HEK293 (cell line): Measurements from ENCODE around the gene C12orf57.
A peak's percentile ranks its signal among the peaks of the same experiment; 100 is the strongest.

Experiments used
- CTCF ChIA-PET: fragments of 350-600 bp; formaldehyde crosslinking; extraction: SDS; loops from one replicate; lab custom pipeline; 2021; ENCODE audit warnings: antibody characterized with exemption; lab: Yijun Ruan, JAX
- POLR2A ChIA-PET: fragments of 300-600 bp; formaldehyde crosslinking; extraction: SDS; loops from one replicate; lab custom pipeline; 2020; ENCODE audit warnings: antibody characterized with exemption, inconsistent platforms; lab: Yijun Ruan, JAX
- H3K27ac ChIP-seq: fragments of 200-500 bp; sonication (Bioruptor generic); 2 replicates; pipeline ENCODE4 v1.5.1; 2014; ENCODE audit warnings: low read depth, low read length, control low read depth, inconsistent platforms; ENCODE audit errors: extremely low read depth
- H3K36me3 ChIP-seq, 2 experiments: fragments of 200-500 bp in 1 of 2; sonication (Bioruptor generic) in 1 of 2; 1 replicate in 1 of 2; 2 replicates in 1 of 2; pipeline ENCODE4 v1.5.1; 2014 to 2017; ENCODE audit warnings: inconsistent platforms in 2 of 2, low read length in 2 of 2; ENCODE audit not compliant: control insufficient read depth in 2 of 2, insufficient read depth in 1 of 2
- H3K4me1 ChIP-seq: fragments of 200-500 bp; sonication (Bioruptor generic); 2 replicates; pipeline ENCODE4 v1.5.1; 2014; ENCODE audit warnings: mild to moderate bottlenecking, low read length, inconsistent platforms; ENCODE audit not compliant: control insufficient read depth, insufficient read depth
- H3K4me3 ChIP-seq: 2 replicates; pipeline ENCODE4 v1.5.1; 2011; ENCODE audit warnings: low read depth, mild to moderate bottlenecking, control low read depth, low read length, moderate library complexity
- H3K9me3 ChIP-seq: fragments of 200-500 bp; sonication (Bioruptor generic); 2 replicates; pipeline ENCODE4 v1.5.1; 2014; ENCODE audit warnings: low read depth, low read length, inconsistent platforms; ENCODE audit not compliant: control insufficient read depth, insufficient read depth
- EGR2 ChIP-seq: fragments of 450-650 bp; formaldehyde crosslinking; IDR thresholded peaks from 2 replicates; pipeline ENCODE4 v1.5.1; 2016; ENCODE audit warnings: low read depth, missing biosample characterization, missing genetic modification characterization
- KLF16 ChIP-seq: fragments of 450-650 bp; formaldehyde crosslinking; IDR thresholded peaks from 2 replicates; pipeline ENCODE4 v1.5.1; 2017; ENCODE audit warnings: missing biosample characterization, missing genetic modification characterization
- MEIS1 ChIP-seq: sonication (generic); formaldehyde crosslinking; IDR thresholded peaks from 2 replicates; pipeline ENCODE4 v1.8.1; 2022; ENCODE audit warnings: missing genetic modification reagents, mild to moderate bottlenecking, borderline replicate concordance
- ZEB2 ChIP-seq: fragments of 450-650 bp; formaldehyde crosslinking; IDR thresholded peaks from 2 replicates; pipeline ENCODE4 v1.5.1; 2016; ENCODE audit warnings: missing biosample characterization, missing genetic modification characterization
- ZNF157 ChIP-seq: fragments of 450-650 bp; formaldehyde crosslinking; IDR thresholded peaks from 2 replicates; pipeline ENCODE4 v1.5.1; 2016; ENCODE audit warnings: missing biosample characterization, missing genetic modification characterization
- ZNF184 ChIP-seq: fragments of 450-650 bp; IDR thresholded peaks from 2 replicates; pipeline ENCODE4 v1.5.1; 2018; ENCODE audit warnings: missing biosample characterization, mild to moderate bottlenecking, missing genetic modification characterization
- ZNF223 ChIP-seq: fragments of 450-650 bp; formaldehyde crosslinking; IDR thresholded peaks from 2 replicates; pipeline ENCODE4 v1.5.1; 2016; ENCODE audit warnings: missing biosample characterization, missing genetic modification characterization
- ZNF37A ChIP-seq: fragments of 450-650 bp; IDR thresholded peaks from 2 replicates; pipeline ENCODE4 v1.5.1; 2018; ENCODE audit warnings: missing biosample characterization, missing genetic modification characterization
- ZNF404 ChIP-seq: fragments of 450-650 bp; formaldehyde crosslinking; IDR thresholded peaks from 2 replicates; pipeline ENCODE4 v1.5.1; 2017; ENCODE audit warnings: missing biosample characterization, missing genetic modification characterization
- ZNF433 ChIP-seq: fragments of 450-650 bp; formaldehyde crosslinking; IDR thresholded peaks from 2 replicates; pipeline ENCODE4 v1.5.1; 2016; ENCODE audit warnings: missing biosample characterization, missing genetic modification characterization, low read depth
- ZNF514 ChIP-seq: fragments of 450-650 bp; formaldehyde crosslinking; IDR thresholded peaks from 2 replicates; pipeline ENCODE4 v1.5.1; 2016; ENCODE audit warnings: missing biosample characterization, missing genetic modification characterization
- ZNF544 ChIP-seq: fragments of 450-650 bp; formaldehyde crosslinking; IDR thresholded peaks from 2 replicates; pipeline ENCODE4 v1.5.0; 2017; ENCODE audit warnings: missing biosample characterization, missing genetic modification characterization
- ZNF596 ChIP-seq: fragments of 450-650 bp; IDR thresholded peaks from 2 replicates; pipeline ENCODE4 v1.5.0; 2018; ENCODE audit warnings: missing biosample characterization, mild to moderate bottlenecking, missing genetic modification characterization, moderate library complexity
- ZNF792 ChIP-seq: fragments of 450-650 bp; formaldehyde crosslinking; IDR thresholded peaks from 2 replicates; pipeline ENCODE4 v1.5.1; 2016; ENCODE audit warnings: missing biosample characterization, missing genetic modification characterization
- ZNF837 ChIP-seq: fragments of 450-650 bp; formaldehyde crosslinking; IDR thresholded peaks from 2 replicates; pipeline ENCODE4 v1.5.1; 2016; ENCODE audit warnings: missing biosample characterization, missing genetic modification characterization
- ZSCAN16 ChIP-seq: fragments of 450-650 bp; formaldehyde crosslinking; IDR thresholded peaks from 2 replicates; pipeline ENCODE4 v1.5.1; 2016; ENCODE audit warnings: missing biosample characterization, missing genetic modification characterization
- ZSCAN23 ChIP-seq: fragments of 450-650 bp; formaldehyde crosslinking; IDR thresholded peaks from 2 replicates; pipeline ENCODE4 v1.5.1; 2016; ENCODE audit warnings: missing biosample characterization, missing genetic modification characterization
- TF ChIP-seq, protein P1 (sequence below): fragments of 450-650 bp; formaldehyde crosslinking; IDR thresholded peaks from 2 replicates; pipeline ENCODE4 v1.5.1; 2016; ENCODE audit warnings: missing biosample characterization, missing genetic modification characterization
- TF ChIP-seq, protein P2 (sequence below): fragments of 450-650 bp; formaldehyde crosslinking; IDR thresholded peaks from 2 replicates; pipeline ENCODE4 v1.5.1; 2016; ENCODE audit warnings: missing biosample characterization, missing genetic modification characterization
- TF ChIP-seq, protein P3 (sequence below): fragments of 450-650 bp; formaldehyde crosslinking; IDR thresholded peaks from 2 replicates; pipeline ENCODE4 v1.5.1; 2016; ENCODE audit warnings: missing biosample characterization, missing genetic modification characterization

C12orf57 gene

DNA sequence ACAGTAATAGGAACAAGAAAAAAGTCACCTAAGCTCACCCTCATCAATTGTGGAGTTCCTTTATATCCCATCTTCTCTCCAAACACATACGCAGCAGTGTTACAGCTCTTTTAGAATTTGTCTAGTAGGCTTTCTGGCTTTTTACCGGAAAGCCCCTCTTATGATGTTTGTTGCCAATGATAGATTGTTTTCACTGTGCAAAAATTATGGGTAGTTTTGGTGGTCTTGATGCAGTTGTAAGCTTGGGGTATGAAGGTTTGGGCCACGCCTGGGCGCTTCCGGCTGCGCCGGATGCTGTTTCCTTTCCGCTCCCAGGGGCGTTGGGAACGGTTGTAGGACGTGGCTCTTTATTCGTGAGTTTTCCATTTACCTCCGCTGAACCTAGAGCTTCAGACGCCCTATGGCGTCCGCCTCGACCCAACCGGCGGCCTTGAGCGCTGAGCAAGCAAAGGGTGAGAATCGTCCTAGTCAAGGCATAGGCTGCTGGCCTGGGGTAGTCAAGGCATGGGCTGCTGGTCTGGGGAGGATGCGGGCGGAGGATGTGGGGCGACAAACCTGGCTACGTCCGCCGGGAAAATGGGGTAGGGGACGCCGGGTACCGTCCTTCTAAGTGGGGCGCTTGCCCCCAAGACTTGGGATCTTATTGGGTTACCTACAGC, at the start of gene C12orf57, which contains the start of gene RNU7-1 (continued):
- TF ChIP-seq, protein P1, sequence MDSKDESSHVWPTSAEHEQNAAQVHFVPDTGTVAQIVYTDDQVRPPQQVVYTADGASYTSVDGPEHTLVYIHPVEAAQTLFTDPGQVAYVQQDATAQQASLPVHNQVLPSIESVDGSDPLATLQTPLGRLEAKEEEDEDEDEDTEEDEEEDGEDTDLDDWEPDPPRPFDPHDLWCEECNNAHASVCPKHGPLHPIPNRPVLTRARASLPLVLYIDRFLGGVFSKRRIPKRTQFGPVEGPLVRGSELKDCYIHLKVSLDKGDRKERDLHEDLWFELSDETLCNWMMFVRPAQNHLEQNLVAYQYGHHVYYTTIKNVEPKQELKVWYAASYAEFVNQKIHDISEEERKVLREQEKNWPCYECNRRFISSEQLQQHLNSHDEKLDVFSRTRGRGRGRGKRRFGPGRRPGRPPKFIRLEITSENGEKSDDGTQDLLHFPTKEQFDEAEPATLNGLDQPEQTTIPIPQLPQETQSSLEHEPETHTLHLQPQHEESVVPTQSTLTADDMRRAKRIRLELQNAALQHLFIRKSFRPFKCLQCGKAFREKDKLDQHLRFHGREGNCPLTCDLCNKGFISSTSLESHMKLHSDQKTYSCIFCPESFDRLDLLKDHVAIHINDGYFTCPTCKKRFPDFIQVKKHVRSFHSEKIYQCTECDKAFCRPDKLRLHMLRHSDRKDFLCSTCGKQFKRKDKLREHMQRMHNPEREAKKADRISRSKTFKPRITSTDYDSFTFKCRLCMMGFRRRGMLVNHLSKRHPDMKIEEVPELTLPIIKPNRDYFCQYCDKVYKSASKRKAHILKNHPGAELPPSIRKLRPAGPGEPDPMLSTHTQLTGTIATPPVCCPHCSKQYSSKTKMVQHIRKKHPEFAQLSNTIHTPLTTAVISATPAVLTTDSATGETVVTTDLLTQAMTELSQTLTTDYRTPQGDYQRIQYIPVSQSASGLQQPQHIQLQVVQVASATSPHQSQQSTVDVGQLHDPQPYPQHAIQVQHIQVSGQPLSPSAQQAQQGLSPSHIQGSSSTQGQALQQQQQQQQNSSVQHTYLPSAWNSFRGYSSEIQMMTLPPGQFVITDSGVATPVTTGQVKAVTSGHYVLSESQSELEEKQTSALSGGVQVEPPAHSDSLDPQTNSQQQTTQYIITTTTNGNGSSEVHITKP (tag by site-specific recombination), result peak; percentile 36
- no peak for TF ChIP-seq MEIS1 (CRISPR knock-in tag)
- TF ChIP-seq, protein P2, sequence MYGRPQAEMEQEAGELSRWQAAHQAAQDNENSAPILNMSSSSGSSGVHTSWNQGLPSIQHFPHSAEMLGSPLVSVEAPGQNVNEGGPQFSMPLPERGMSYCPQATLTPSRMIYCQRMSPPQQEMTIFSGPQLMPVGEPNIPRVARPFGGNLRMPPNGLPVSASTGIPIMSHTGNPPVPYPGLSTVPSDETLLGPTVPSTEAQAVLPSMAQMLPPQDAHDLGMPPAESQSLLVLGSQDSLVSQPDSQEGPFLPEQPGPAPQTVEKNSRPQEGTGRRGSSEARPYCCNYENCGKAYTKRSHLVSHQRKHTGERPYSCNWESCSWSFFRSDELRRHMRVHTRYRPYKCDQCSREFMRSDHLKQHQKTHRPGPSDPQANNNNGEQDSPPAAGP (tag by site-specific recombination), result peak; percentile 39; the same call in 1 of the 2 replicates
- TF ChIP-seq, all 188 proteins: peak for 53

DNA sequence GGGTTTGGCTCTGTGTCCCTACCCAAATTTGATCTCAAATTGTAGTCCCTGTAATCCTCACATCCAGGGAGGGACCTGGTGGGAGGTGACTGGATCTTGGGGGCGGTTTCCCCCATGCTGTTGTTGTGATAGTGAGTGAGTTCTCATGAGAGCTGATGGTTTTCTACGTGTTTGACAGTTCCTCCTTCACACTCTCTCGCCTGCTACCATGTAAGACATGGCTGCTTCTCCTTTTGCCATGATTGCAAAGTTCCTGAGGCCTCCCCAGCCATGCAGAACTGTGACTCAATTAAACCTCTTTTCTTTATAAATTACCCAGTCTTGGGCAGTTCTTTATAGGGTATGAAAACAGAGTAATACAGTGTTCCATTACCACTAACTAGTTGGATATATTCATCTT, 49.5 kb upstream of the C12orf57 start:
- Histone ChIP-seq H3K4me1 (no peaks in the 10 kb centered on the region), H3K27ac (no peak overlapping the region), H3K36me3 (no peaks in the 10 kb centered on the region), H3K4me3 (no peak overlapping the region), H3K9me3 (no peaks in the 10 kb centered on the region)
- CTCF ChIA-PET, result interaction anchor here (0.8 to 1.8 kb wide), 5 partner anchors 12 to 251 kb away, joined by 3 to 5 read pairs (median 4); no protein-coding TSS in a partner anchor
- POLR2A ChIA-PET, result no interaction called here
- no peak for TF ChIP-seq ZEB2 (tag by site-specific recombination)
- TF ChIP-seq ZNF837 (tag by site-specific recombination), result no peak
- no peak for TF ChIP-seq ZSCAN23 (tag by site-specific recombination)
- TF ChIP-seq, protein P3, sequence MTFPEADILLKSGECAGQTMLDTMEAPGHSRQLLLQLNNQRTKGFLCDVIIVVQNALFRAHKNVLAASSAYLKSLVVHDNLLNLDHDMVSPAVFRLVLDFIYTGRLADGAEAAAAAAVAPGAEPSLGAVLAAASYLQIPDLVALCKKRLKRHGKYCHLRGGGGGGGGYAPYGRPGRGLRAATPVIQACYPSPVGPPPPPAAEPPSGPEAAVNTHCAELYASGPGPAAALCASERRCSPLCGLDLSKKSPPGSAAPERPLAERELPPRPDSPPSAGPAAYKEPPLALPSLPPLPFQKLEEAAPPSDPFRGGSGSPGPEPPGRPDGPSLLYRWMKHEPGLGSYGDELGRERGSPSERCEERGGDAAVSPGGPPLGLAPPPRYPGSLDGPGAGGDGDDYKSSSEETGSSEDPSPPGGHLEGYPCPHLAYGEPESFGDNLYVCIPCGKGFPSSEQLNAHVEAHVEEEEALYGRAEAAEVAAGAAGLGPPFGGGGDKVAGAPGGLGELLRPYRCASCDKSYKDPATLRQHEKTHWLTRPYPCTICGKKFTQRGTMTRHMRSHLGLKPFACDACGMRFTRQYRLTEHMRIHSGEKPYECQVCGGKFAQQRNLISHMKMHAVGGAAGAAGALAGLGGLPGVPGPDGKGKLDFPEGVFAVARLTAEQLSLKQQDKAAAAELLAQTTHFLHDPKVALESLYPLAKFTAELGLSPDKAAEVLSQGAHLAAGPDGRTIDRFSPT, result no peak
- TF ChIP-seq ZNF433, result no peak
- no peak for TF ChIP-seq ZNF544 (tag by site-specific recombination)
- TF ChIP-seq ZNF223 (tag by site-specific recombination), result no peak
- no peak for TF ChIP-seq ZNF157 (tag by site-specific recombination)
- TF ChIP-seq EGR2, result no peak
- no peak for TF ChIP-seq ZNF37A (tag by site-specific recombination)
- TF ChIP-seq ZNF596 (tag by site-specific recombination), result no peak
- no peak for TF ChIP-seq ZNF792 (tag by site-specific recombination)
- no peak for TF ChIP-seq ZNF184 (tag by site-specific recombination)
- no peak for TF ChIP-seq ZNF514
- TF ChIP-seq KLF16 (tag by site-specific recombination), result no peak
- TF ChIP-seq ZSCAN16 (tag by site-specific recombination), result no peak
- TF ChIP-seq ZNF404 (tag by site-specific recombination), result no peak
